Keratinocyte (primary cell): ENCODE measurements around the gene IRF7. TPM values are rescaled to one million over a fixed set of nuclear protein-coding genes. Genes with fewer than 3 reads are reported as not detected.

ENCODE experiments used
- DNase-seq: peaks from one replicate; pipeline ENCODE4 v3.0.0-alpha.2; 2011; ENCODE audit warnings: low read depth, missing footprints, low spot score
- FAIRE-seq: peaks from 2 replicates; lab custom pipeline; 2011; peaks lifted over from hg19 to GRCh38; lab: Jason Lieb, UNC
- H2AFZ ChIP-seq: 2 replicates; pipeline ENCODE4 v1.6.0; 2012; ENCODE audit warnings: low read length, control low read depth, inconsistent platforms; ENCODE audit not compliant: control insufficient read depth
- H3K27ac ChIP-seq: 2 replicates; pipeline ENCODE4 v1.5.1; 2011; ENCODE audit warnings: low read length; ENCODE audit not compliant: control insufficient read depth, insufficient read depth
- H3K27me3 ChIP-seq: 3 replicates; pipeline ENCODE4 v1.6.0; 2011; ENCODE audit warnings: low read length; ENCODE audit not compliant: control insufficient read depth, insufficient read depth; ENCODE audit errors: extremely low read depth
- H3K36me3 ChIP-seq, 2 experiments: 2 replicates in 1 of 2; 3 replicates in 1 of 2; pipeline ENCODE4 v1.5.1; 2011; ENCODE audit warnings: low read length in 2 of 2, mild to moderate bottlenecking in 1 of 2; ENCODE audit not compliant: control insufficient read depth in 2 of 2, insufficient read depth in 2 of 2; ENCODE audit errors: extremely low read depth in 1 of 2
- H3K4me1 ChIP-seq: 3 replicates; pipeline ENCODE4 v1.5.1; 2011; ENCODE audit warnings: low read length; ENCODE audit not compliant: control insufficient read depth, insufficient read depth; ENCODE audit errors: extremely low read depth
- H3K4me2 ChIP-seq: 3 replicates; pipeline ENCODE4 v1.6.0; 2011; ENCODE audit warnings: low read depth, low read length; ENCODE audit not compliant: control insufficient read depth, insufficient read depth; ENCODE audit errors: extremely low read depth
- H3K4me3 ChIP-seq, 3 experiments: fragments of 200-600 bp in 1 of 3; sonication (generic) in 1 of 3; 2 replicates in 2 of 3; 3 replicates in 1 of 3; pipeline ENCODE4 v1.5.1; 2011 to 2016; ENCODE audit warnings: low read length in 3 of 3, mild to moderate bottlenecking in 3 of 3, control low read depth in 2 of 3, inconsistent platforms in 1 of 3, low read depth in 1 of 3, mixed read lengths in 1 of 3, mixed run types in 1 of 3, moderate library complexity in 1 of 3; ENCODE audit not compliant: control insufficient read depth in 2 of 3, insufficient read depth in 2 of 3; ENCODE audit errors: extremely low read depth in 1 of 3
- H3K79me2 ChIP-seq: 2 replicates; pipeline ENCODE4 v1.6.0; 2012; ENCODE audit warnings: low read length; ENCODE audit not compliant: control insufficient read depth, insufficient read depth
- H3K9ac ChIP-seq: 3 replicates; pipeline ENCODE4 v1.6.0; 2011; ENCODE audit warnings: low read length; ENCODE audit not compliant: control insufficient read depth, insufficient read depth; ENCODE audit errors: extremely low read depth
- H3K9me1 ChIP-seq: 3 replicates; pipeline ENCODE4 v1.6.0; 2011; ENCODE audit warnings: low read length; ENCODE audit not compliant: control insufficient read depth, insufficient read depth; ENCODE audit errors: extremely low read depth
- H3K9me3 ChIP-seq: 2 replicates; pipeline ENCODE4 v1.5.1; 2012; ENCODE audit warnings: low read depth, low read length; ENCODE audit not compliant: control insufficient read depth
- H4K20me1 ChIP-seq: 3 replicates; pipeline ENCODE4 v1.6.0; 2011; ENCODE audit warnings: low read length; ENCODE audit not compliant: control insufficient read depth, insufficient read depth; ENCODE audit errors: extremely low read depth
- EZH2 ChIP-seq: IDR thresholded peaks from one replicate; pipeline ENCODE4 v1.6.1; 2012; ENCODE audit warnings: inconsistent platforms, mild to moderate bottlenecking, low read length, moderate library complexity
- dilution Hi-C: fragments of 300-500 bp; cut with MboI; formaldehyde crosslinking; loops from one replicate; pipeline ENCODE4 v1.7.0; 2020; ENCODE audit warnings: low sequenced_read_pairs; ENCODE audit not compliant: extremely low pct_ligation_motif_present
- polyA plus RNA-seq, 5 experiments: library from polyadenylated mRNA; depleted of rRNA in 3 of 5; stranded (reverse) in 3 of 5; stranded (forward) in 1 of 5; unstranded in 1 of 5; fragments of >200 nt; gene quantifications; 1 replicate in 1 of 5; 2 replicates in 3 of 5; 3 replicates in 1 of 5; pipeline versions ENCODE4 v1.2.1 to v1.2.3, GENCODE V29; 2011 to 2012; ENCODE audit warnings: missing spikeins in 2 of 5, low read depth in 1 of 5, low replicate concordance in 1 of 5
- TF ChIP-seq, protein P1 (sequence below), 3 experiments: IDR thresholded peaks in 1 of 3; conservative IDR thresholded peaks in 1 of 3; optimal IDR thresholded peaks in 1 of 3; 2 replicates in 2 of 3; 3 replicates in 1 of 3; pipeline versions ENCODE3 to v1.5.1; 2011; ENCODE audit warnings: low read length in 3 of 3, mild to moderate bottlenecking in 3 of 3, moderate library complexity in 2 of 3, control low read depth in 1 of 3, inconsistent platforms in 1 of 3; ENCODE audit not compliant: insufficient read depth in 2 of 3; ENCODE audit errors: extremely low read depth in 1 of 3

Gene IRF7
- polyA plus RNA-seq, 1 donor (not counting 4 experiments of a cell fraction or from before 2014, with no cell fraction given), result 7.1 TPM

DNA sequence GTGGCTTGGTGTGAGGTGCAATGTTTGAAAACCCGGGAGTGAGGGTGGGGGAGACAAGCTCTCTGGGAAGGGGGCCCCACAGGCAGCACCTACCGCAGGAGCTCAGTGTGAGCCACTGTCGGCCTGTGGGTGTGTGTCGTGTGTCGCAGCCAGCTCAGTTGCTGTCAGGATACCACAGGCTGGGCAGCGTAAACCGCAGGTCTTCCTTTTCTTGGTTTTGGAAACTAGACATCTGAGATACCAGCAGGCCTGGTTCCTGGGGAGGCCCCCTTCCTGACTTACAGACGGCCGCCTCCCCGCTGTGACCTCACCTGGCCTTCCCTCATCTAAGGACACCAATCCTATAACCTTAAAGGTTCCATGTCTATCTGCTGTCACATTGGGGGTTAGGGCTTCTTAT is 19.4 kb downstream of the IRF7 start:
- Histone ChIP-seq H3K9me3 (no peaks in the 10 kb centered on the region), H3K27me3 (no peaks in the 10 kb centered on the region), H2AFZ (no peak overlapping the region), H4K20me1 (no peaks in the 10 kb centered on the region), H3K4me1 (no peaks in the 10 kb centered on the region), H3K9me1 (no peaks in the 10 kb centered on the region), H3K36me3 (peaks cover 46 to 53% of the 10 kb centered on the region in 2 experiments), H3K4me2 (no peak overlapping the region), H3K4me3 (no peak overlapping the region), H3K27ac (no peak overlapping the region), H3K9ac (no peak overlapping the region), H3K79me2 (peaks cover 42% of the 10 kb centered on the region)
- FAIRE-seq (no peak), DNase-seq (no peak)
- TF ChIP-seq, protein P1, sequence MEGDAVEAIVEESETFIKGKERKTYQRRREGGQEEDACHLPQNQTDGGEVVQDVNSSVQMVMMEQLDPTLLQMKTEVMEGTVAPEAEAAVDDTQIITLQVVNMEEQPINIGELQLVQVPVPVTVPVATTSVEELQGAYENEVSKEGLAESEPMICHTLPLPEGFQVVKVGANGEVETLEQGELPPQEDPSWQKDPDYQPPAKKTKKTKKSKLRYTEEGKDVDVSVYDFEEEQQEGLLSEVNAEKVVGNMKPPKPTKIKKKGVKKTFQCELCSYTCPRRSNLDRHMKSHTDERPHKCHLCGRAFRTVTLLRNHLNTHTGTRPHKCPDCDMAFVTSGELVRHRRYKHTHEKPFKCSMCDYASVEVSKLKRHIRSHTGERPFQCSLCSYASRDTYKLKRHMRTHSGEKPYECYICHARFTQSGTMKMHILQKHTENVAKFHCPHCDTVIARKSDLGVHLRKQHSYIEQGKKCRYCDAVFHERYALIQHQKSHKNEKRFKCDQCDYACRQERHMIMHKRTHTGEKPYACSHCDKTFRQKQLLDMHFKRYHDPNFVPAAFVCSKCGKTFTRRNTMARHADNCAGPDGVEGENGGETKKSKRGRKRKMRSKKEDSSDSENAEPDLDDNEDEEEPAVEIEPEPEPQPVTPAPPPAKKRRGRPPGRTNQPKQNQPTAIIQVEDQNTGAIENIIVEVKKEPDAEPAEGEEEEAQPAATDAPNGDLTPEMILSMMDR (optimal IDR thresholded peaks at IDR 0.05 in 1 of 3, IDR thresholded peaks at IDR 0.05 in 1 of 3, conservative IDR thresholded peaks at IDR 0.05 in 1 of 3; ENCODE audit: extremely low read depth in 1 of 3, insufficient read depth in 2 of 3, low read length in 3 of 3), result no peak
- TF ChIP-seq EZH2, result no peak
- dilution Hi-C loops, result no loop called here

DNA sequence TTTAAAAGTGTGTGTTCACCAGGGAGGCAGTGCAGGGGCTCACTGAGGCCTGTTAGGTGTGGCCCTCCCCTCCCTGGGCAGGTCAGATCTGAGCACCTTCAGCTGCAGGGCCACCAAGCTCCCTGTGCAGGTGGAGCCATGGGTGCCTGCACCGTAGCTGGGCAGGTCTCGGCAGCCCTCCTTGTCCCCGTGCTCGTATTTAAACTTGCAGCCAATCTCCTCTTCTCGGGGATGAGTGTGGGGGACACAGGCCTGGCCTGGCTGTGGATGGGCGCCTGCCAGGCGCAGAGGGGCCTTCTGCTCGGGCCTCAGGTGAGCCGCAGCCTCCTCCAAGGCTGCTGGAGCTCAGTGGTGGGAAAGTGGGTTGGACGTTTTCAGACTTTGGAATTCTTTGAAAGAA is 20.4 kb downstream of the IRF7 start:
- H3K4me3 ChIP-seq, result no peak overlapping the region
- no peak overlapping the region for H3K27ac ChIP-seq
- FAIRE-seq, result no peak
- H3K9me1 ChIP-seq, result no peaks in the 10 kb centered on the region
- TF ChIP-seq, protein P1 (optimal IDR thresholded peaks at IDR 0.05 in 1 of 3, IDR thresholded peaks at IDR 0.05 in 1 of 3, conservative IDR thresholded peaks at IDR 0.05 in 1 of 3; ENCODE audit: extremely low read depth in 1 of 3, insufficient read depth in 2 of 3, low read length in 3 of 3), result no peak
- no peak for TF ChIP-seq EZH2
- H3K36me3 ChIP-seq, result peaks cover 45 to 57% of the 10 kb centered on the region in 2 experiments
- no peak for DNase-seq
- dilution Hi-C loops, result no loop called here
- H3K4me1 ChIP-seq, result no peaks in the 10 kb centered on the region
- no peak overlapping the region for H3K9ac ChIP-seq
- peaks cover 42% of the 10 kb centered on the region for H3K79me2 ChIP-seq
- no peak overlapping the region for H3K4me2 ChIP-seq
- no peaks in the 10 kb centered on the region for H3K9me3 ChIP-seq
- no peaks in the 10 kb centered on the region for H4K20me1 ChIP-seq
- H2AFZ ChIP-seq, result no peak overlapping the region
- H3K27me3 ChIP-seq, result no peaks in the 10 kb centered on the region
